Activated CD4-positive, alpha-beta T cell treated with anti-CD3 and anti-CD28 coated beads for 4 hours (primary cell): ENCODE data around the gene CRY2.
A peak's percentile ranks its signal among the peaks of the same experiment; 100 is the strongest.

Source experiments
- DNase-seq, 2 donors: peaks; one replicate each; pipeline ENCODE4 v3.0.0-alpha.2; 2020

The CRY2 gene

DNA sequence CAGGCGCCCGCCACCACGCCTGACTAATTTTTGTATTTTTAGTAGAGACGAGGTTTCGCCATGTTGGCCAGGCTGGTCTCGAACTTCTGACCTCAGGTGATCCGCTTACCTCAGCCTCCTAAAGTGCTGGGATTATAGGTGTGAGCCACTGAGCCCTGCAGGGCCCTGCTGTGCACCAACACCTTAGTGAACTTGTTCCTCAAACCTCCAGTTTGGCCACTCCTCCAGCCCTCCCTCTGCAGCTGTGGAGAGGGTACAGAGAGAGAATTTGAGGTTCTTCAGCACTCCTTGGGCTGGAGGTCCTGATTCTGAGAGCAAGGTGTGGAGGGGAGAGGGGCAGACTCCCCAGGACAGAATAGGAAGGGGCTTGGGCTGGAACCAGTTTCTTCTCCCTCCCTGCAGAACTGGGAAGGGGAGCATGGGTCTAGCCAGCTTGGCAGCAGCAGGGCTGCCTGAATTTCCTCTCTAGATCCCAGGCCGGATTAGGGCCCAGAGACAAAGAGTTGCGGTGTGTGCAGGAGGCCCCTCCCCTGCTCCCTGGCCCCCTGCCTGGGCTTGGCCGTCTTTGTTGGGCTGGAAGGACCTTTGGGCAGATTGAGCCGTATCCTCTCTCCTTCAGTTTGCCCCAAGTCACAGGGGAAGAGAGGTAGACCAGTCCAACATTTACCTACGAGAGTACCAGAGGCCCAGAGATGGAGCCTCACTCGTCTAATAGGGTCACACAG is 72.7 kb downstream of the CRY2 start:
- no peak for DNase-seq

DNA sequence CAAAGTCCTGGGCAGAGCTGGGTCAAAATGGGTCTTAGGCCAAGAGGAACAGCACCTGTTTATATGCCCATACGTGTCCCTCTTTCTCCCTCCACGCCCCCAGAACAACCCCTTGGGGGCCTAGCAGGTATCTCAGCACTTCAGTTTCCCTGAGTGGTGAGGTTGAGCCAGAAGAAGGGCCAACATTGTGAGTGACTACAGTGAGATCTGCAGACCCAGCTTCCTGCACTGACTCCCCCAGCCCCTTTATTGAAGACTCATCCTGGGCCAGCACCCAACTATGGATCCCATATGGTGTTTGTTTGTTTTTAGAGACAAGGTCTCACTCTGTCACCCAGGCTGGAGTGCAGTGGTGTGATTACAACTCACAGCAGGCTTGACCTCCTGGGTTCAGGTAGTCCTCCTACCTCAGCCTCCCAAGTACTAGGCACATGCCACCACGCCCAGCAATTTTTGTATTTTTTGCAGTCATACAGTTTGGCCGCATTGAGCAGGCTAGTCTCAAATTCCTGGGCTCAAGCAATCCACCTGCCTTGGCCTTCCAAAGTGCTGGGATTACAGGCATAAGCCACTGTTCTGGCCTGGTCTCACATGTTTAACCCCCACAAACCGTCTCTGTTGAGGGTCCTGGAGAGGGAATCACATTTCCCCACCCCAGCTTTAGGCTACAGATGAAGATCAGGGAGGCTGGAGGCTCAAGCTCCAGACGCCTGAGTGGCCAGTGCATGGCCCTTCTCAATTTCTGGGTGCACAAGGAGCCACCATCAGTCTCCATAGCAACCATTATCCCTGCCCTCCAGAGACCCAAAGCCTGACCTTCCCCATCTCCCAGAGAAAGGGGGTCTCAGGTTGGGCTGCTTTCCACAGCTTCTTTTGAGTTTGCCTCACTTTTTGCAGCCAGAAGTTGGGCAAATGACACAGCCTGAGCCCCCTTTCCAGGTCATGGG is 73.5 kb downstream of the CRY2 start:
- no peak for DNase-seq

DNA sequence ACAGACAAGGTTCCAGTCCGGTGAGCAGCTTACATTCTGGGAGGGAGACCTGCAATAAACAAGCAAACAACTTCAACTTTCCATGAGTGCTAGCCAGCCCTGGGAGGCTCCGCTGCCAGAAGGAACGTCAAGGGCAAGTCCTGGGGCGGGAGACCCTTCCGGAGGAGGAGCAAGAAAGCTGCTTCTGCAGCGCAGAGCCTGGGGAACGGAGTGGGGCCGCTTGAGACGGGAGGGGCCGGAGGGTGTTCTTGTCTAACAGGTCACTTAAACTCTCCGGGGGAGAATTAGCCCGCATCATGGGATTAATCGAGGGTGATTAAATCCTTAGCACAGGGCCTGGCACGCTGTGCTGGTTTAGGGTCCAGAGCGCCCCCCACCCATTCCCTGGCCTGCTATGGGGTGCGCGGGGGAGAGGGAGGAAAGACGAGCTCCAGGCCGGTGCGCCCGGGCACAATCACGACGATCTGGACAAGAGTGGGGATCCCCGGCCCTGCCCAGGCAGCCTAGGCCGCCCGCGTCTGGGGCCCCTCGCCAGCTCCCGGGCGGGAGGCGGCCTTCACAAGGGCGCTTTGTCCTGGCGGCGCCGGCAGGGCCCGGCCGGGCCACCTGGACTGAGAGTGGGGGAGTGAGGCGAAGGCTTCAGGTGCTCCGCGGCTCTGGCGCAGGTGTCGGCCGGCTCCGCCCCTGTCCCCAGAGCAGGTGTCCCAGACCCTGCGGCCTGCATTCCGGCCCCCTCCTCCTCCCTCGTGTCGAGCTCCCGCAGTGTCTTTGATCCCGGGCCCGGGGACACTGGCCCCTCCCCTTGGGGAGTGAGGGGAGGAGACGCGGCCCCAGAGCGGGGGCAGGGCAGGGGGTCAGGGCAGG is 74.5 kb downstream of the CRY2 start:
- no peak for DNase-seq

DNA sequence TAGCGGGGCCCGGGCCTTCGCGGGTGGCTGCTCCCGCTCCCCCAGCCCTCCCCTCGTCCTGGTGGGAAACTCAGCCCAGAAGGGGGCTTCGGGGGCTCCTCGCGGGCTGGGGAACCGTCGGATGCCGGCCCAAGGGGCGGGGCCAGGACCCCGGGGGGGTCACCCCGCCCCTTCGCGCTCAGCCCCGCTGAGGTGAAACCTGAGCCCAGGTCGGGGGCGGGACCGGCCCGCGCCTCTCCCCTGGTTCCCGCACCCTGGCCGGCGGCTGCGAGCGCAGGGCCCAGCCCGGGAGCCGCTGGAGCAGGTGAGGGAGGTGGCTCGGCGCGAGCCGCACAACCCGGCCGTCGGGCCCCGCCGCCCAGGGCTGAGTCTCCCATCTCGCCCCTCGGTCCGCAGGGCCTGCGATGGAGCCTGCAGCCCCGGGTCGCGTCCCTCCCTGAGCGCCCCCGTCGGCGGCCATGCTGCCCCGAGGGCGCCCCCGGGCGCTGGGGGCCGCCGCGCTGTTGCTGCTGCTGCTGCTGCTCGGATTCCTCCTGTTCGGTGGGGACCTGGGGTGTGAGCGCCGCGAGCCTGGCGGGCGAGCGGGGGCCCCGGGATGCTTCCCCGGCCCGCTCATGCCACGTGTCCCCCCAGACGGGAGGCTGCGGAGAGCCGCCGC is 75.3 kb downstream of the CRY2 start, which contains the start of gene LARGE2:
Gene LARGE2, plus strand, starts transcription at position 232 of the 658 bp plus-strand sequence. Its CDS starts 227 bp downstream, at position 459.
- DNase-seq, result peak in 1 of 2 donors; percentile 26

GRCh38 chr11:45924036-45924915 is 77.0 kb downstream of the CRY2 start:
- peak in 1 of 2 donors; percentile 0 for DNase-seq

- DNase-seq, result no peak
Observed at GRCh38 chr11:45924927-45925326, 77.7 kb downstream of the CRY2 start.

GRCh38 chr11:45925550-45925949 is 78.3 kb downstream of the CRY2 start:
- DNase-seq, result no peak

DNA sequence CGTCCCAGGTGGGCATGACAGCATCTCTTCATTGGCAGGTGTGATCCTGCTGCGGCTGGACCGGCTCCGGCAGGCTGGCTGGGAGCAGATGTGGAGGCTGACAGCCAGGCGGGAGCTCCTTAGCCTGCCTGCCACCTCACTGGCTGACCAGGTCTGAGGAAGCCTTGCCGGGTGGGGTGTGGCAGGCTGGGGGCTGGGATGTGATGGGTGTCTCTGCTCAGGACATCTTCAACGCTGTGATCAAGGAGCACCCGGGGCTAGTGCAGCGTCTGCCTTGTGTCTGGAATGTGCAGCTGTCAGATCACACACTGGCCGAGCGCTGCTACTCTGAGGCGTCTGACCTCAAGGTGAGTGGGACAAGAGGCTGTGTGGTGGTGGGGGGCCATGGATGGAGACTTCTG is 78.7 kb downstream of the CRY2 start:
- no peak for DNase-seq

- DNase-seq, result no peak
Observed at GRCh38 chr11:45926536-45927331, 79.5 kb downstream of the CRY2 start.

DNA sequence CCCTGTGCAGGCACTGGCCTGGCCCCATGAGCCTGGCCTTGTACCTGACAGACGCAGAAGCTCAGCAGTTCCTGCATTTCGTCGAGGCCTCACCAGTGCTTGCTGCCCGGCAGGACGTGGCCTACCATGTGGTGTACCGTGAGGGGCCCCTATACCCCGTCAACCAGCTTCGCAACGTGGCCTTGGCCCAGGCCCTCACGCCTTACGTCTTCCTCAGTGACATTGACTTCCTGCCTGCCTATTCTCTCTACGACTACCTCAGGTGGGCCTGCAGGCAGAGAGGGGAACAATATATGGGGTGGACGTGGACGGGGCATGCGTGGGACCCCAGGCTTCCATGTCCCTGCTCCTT is 80.0 kb downstream of the CRY2 start:
- DNase-seq, result no peak

- no peak for DNase-seq
Observed at GRCh38 chr11:45927684-45928413, 80.6 kb downstream of the CRY2 start.

DNA sequence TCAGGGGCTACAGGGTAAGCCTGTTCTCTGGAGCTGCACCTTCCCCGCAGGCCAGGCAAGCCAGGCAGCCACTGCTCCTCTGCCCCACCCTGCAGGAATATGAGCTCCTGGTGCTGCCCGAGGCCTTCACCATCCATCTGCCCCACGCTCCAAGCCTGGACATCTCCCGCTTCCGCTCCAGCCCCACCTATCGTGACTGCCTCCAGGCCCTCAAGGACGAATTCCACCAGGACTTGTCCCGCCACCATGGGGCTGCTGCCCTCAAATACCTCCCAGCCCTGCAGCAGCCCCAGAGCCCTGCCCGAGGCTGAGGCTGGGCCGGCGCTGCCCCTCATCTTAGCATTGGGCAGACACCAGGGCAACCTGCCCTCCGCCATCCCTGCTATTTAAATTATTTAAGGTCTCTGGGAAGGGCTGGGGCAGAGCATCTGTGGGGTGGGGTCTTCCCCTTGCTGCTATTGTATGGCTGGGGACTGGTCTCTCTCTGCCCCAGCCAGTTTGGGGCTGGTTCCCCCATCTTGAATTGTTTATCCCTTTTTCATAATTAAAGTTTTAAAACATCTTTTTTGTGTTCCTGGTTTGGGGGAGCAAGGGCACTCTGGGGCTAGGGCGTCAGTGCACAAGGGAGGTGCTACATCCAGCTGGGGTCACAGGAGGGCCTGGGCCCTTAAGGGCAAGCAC is 81.4 kb downstream of the CRY2 start:
- no peak for DNase-seq

- DNase-seq, result no peak
Observed at GRCh38 chr11:45929486-45930030, 82.3 kb downstream of the CRY2 start.

DNA sequence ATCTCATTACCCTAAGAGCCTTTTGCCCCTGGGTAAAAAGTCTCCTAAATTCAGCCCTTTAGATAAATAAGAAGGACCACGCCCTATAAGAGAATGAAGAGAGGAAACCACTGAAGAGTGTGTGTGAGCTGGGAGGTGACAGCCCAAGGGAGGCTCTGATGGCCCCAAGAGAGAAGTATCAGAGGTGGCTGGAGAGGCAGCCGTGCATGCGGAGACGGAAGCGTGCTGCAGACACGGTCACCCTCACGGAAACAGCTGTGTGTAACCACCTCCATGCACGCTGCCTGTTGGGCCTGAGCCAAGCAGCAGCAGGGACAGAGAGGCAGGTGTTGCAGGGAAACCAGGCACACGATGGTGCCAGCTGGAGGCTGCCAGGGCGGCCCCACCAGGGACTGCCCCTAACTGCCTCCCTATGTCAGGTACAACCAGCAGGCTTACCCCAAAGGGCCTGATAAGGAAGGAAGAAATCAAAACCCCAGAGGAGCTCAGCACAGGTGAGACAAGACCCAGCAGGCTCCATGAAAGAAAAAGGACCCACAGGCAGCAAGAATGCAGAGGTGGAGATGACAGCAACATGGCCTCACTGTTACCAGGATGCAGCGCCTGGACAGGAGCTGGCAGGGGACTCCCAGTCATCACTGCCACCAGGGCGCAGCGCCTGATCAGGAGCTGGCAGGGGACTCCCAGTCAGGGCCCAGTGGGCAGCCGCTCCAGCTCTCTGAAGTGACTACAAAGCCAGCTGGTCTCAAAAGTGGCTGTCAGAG is 82.9 kb downstream of the CRY2 start:
- DNase-seq, result no peak

- no peak for DNase-seq
Observed at GRCh38 chr11:45930951-45931570, 83.8 kb downstream of the CRY2 start.

DNA sequence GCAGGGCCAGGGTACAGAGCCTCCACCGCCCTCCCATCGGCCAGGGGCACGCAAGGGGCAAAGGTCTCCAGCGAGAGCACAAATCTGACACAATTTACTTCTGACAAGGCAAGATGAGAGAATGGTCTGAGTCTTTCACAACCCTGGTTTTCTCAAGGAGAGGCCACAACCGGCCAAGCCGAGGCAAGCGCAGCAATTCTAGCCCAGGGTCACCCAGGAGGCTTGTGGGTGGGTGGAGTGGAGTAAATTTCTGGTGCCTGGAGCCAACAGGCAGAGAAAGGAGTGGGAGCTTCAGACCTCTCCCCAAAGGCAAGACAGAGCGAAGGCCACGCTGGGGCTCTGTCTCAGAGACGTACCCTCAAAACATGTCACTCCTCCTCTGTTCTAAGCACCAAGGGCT is 84.5 kb downstream of the CRY2 start:
- DNase-seq, result no peak

- DNase-seq, result no peak
Observed at GRCh38 chr11:45932217-45932616, 84.9 kb downstream of the CRY2 start.
